Endothelial cell of umbilical vein (primary cell): ENCODE data around the gene MTFP1. TPM values are rescaled to one million over a fixed set of nuclear protein-coding genes. Genes with fewer than 3 reads are reported as not detected.

Source experiments
- BruUV-seq: library from RNA; stranded (reverse); fragments of 400-500 nt; replicated peaks from 2 replicates; lab custom pipeline; 2021; lab: Mats Ljungman, UMichigan
- CTCF ChIA-PET: fragments of 300-600, 350-600 bp; sonication (Branson Sonifier 250); formaldehyde crosslinking; loops from one replicate; lab custom pipeline; 2021; ENCODE audit warnings: antibody characterized with exemption, inconsistent platforms; lab: Charles Lee
- POLR2A ChIA-PET: fragments of 300-600, 350-600 bp; sonication (Branson Sonifier 250); formaldehyde crosslinking; loops from one replicate; lab custom pipeline; 2021; ENCODE audit warnings: antibody characterized with exemption, inconsistent platforms; lab: Charles Lee
- DNase-seq: peaks from one replicate; pipeline ENCODE4 v3.0.0-alpha.2; 2011; ENCODE audit warnings: low read depth, low spot score
- FAIRE-seq: peaks from 2 replicates; lab custom pipeline; 2011; peaks lifted over from hg19 to GRCh38; lab: Jason Lieb, UNC
- H2AFZ ChIP-seq: 2 replicates; pipeline ENCODE4 v1.6.0; 2012; ENCODE audit warnings: low read depth, low read length, control low read depth, inconsistent platforms
- H3K27ac ChIP-seq: 2 replicates; pipeline ENCODE4 v1.5.1; 2011; ENCODE audit warnings: low read depth, mild to moderate bottlenecking, control low read depth, low read length, moderate library complexity; ENCODE audit not compliant: insufficient read depth
- H3K27me3 ChIP-seq, 2 experiments: 2 replicates each; pipeline versions ENCODE4 v1.6.0 to v1.6.1; 2011; ENCODE audit warnings: low read length in 2 of 2, mixed read lengths in 1 of 2; ENCODE audit not compliant: control insufficient read depth in 2 of 2, insufficient read depth in 2 of 2
- H3K36me3 ChIP-seq, 2 experiments: 2 replicates in 1 of 2; 3 replicates in 1 of 2; pipeline ENCODE4 v1.5.1; 2011; ENCODE audit warnings: low read length in 2 of 2, mild to moderate bottlenecking in 1 of 2, moderate library complexity in 1 of 2; ENCODE audit not compliant: control insufficient read depth in 2 of 2, insufficient read depth in 2 of 2; ENCODE audit errors: extremely low read depth in 1 of 2
- H3K4me1 ChIP-seq: 3 replicates; pipeline ENCODE4 v1.5.1; 2011; ENCODE audit warnings: mild to moderate bottlenecking, low read length; ENCODE audit not compliant: control insufficient read depth, insufficient read depth; ENCODE audit errors: extremely low read depth
- H3K4me2 ChIP-seq: 2 replicates; pipeline ENCODE4 v1.6.1; 2011; ENCODE audit warnings: low read length, control low read depth, mixed read lengths; ENCODE audit not compliant: insufficient read depth
- H3K4me3 ChIP-seq, 3 experiments: fragments of 200-600 bp in 1 of 3; sonication (generic), shearing (Covaris generic) in 1 of 3; replicated peaks in 1 of 3; 2 replicates each; pipeline ENCODE4 v1.5.1; 2011 to 2016; ENCODE audit warnings: control low read depth in 3 of 3, low read length in 3 of 3, mild to moderate bottlenecking in 2 of 3, inconsistent platforms in 1 of 3, low read depth in 1 of 3, moderate library complexity in 1 of 3; ENCODE audit not compliant: insufficient read depth in 1 of 3
- H3K79me2 ChIP-seq: 2 replicates; pipeline ENCODE4 v1.6.0; 2012; ENCODE audit warnings: low read length, inconsistent platforms; ENCODE audit not compliant: control insufficient read depth, insufficient read depth
- H3K9ac ChIP-seq: replicated peaks from 2 replicates; pipeline ENCODE3; 2011; ENCODE audit warnings: low read length, control low read depth; ENCODE audit not compliant: insufficient read depth; ENCODE audit errors: extremely low read depth
- H3K9me1 ChIP-seq: replicated peaks from 3 replicates; pipeline ENCODE4 v1.6.0; 2011; ENCODE audit warnings: mild to moderate bottlenecking, low read length; ENCODE audit not compliant: control insufficient read depth, insufficient read depth; ENCODE audit errors: extremely low read depth
- H3K9me3 ChIP-seq: replicated peaks from 2 replicates; pipeline ENCODE4 v1.5.1; 2012; ENCODE audit warnings: low read length, inconsistent platforms; ENCODE audit not compliant: control insufficient read depth, insufficient read depth
- H4K20me1 ChIP-seq: replicated peaks from 2 replicates; pipeline ENCODE3; 2011; ENCODE audit warnings: mild to moderate bottlenecking, low read length; ENCODE audit not compliant: control insufficient read depth, insufficient read depth; ENCODE audit errors: extremely low read depth
- CTCF ChIP-seq, 2 donors: IDR thresholded peaks; 1 replicate in 1 of 2; 2 replicates in 1 of 2; pipeline ENCODE4 v1.5.1; 2011; ENCODE audit warnings: low read length in 2 of 2, mild to moderate bottlenecking in 2 of 2, moderate library complexity in 2 of 2, control low read depth in 1 of 2, inconsistent platforms in 1 of 2, low read depth in 1 of 2; ENCODE audit not compliant: insufficient read depth in 1 of 2; ENCODE audit errors: extremely low read depth in 1 of 2
- EZH2 ChIP-seq: IDR thresholded peaks from 2 replicates; pipeline ENCODE4 v1.6.1; 2012; ENCODE audit warnings: borderline replicate concordance, low read depth, mild to moderate bottlenecking, moderate library complexity, low read length, inconsistent platforms; ENCODE audit not compliant: severe bottlenecking
- FOS ChIP-seq: IDR thresholded peaks from 2 replicates; pipeline ENCODE4 v1.6.1; 2011; ENCODE audit warnings: mild to moderate bottlenecking, low read length, moderate library complexity, borderline replicate concordance; ENCODE audit not compliant: insufficient read depth
- POLR2A ChIP-seq: IDR thresholded peaks from 2 replicates; pipeline ENCODE4 v1.6.1; 2012; ENCODE audit warnings: low read depth, mild to moderate bottlenecking, control low read depth, low read length
- POLR2AphosphoS5 ChIP-seq: IDR thresholded peaks from 2 replicates; pipeline ENCODE4 v1.6.1; 2012; ENCODE audit warnings: low read depth, mild to moderate bottlenecking, control low read depth, low read length, moderate library complexity; ENCODE audit not compliant: insufficient read depth
- dilution Hi-C: fragments of 300-500 bp; cut with MboI; formaldehyde crosslinking; loops from one replicate; pipeline ENCODE4 v1.15.0; 2019; ENCODE audit warnings: low sequenced_read_pairs; ENCODE audit not compliant: extremely low pct_ligation_motif_present
- intact Hi-C: fragments of 100-400 bp; cut with micrococcal nuclease; formaldehyde crosslinking; loops from one replicate; pipeline ENCODE4 v1.10.0; 2022
- polyA plus RNA-seq, 4 experiments: library from polyadenylated mRNA; depleted of rRNA in 3 of 4; stranded (reverse) in 3 of 4; unstranded in 1 of 4; fragments of >200 nt; gene quantifications; 2 replicates each; pipeline versions ENCODE4 v1.2.1 to v1.2.3, GENCODE V29; 2011 to 2012; ENCODE audit warnings: missing spikeins in 1 of 4
- total RNA-seq: library from RNA; stranded (reverse); gene quantifications from 2 replicates; pipeline ENCODE4 v1.2.3, GENCODE V29; 2021

The MTFP1 gene
- total and polyA plus RNA-seq, 2 donors (not counting 3 experiments of a cell fraction or from before 2014, with no cell fraction given) = 30.3 to 41.9 TPM

- peak; percentile 52 for DNase-seq
- BruUV-seq = TSS peak; percentile 65
- peak within 1 kb of the TSS; percentile 88 for H2AFZ ChIP-seq
- no peaks in the 10 kb centered on the region for H4K20me1 ChIP-seq
- H3K9ac ChIP-seq = peak within 1 kb of the TSS; percentile 25
- no peak within 1 kb of the TSS for H3K27ac ChIP-seq
- no peaks in the 10 kb centered on the region for H3K9me1 ChIP-seq
- peaks cover 0 to 7% of the 10 kb centered on the region in 2 experiments for H3K36me3 ChIP-seq
- no peaks in the 10 kb centered on the region for H3K27me3 ChIP-seq
- peaks cover 39% of the 10 kb centered on the region for H3K79me2 ChIP-seq
- H3K4me2 ChIP-seq = peak within 1 kb of the TSS; percentile 81
- H3K4me3 ChIP-seq = peak within 1 kb of the TSS; percentile 61 to 86 (median 79)
- POLR2A ChIA-PET = interaction anchor here (0.6 to 1.8 kb wide), 5 partner anchors 12 to 34 kb away, joined by 3 to 5 read pairs (median 5); no protein-coding TSS in a partner anchor
- intact Hi-C loops = loop anchor here (1.0 kb wide), 2 partner anchors 23 to 29 kb away; no protein-coding TSS in a partner anchor
- H3K9me3 ChIP-seq = no peaks in the 10 kb centered on the region
- H3K4me1 ChIP-seq = peaks cover 16% of the 10 kb centered on the region
- TF ChIP-seq EZH2 (no peak), FOS (no peak), CTCF (IDR thresholded peaks at IDR 0.05; ENCODE audit: extremely low read depth in 1 of 2, insufficient read depth in 1 of 2, low read depth in 1 of 2, low read length in 2 of 2) (no peak), POLR2A (peak; percentile 66), POLR2AphosphoS5 (peak; percentile 54)
- dilution Hi-C loops = no loop called here
- CTCF ChIA-PET = interaction anchor here (1.2 to 5.2 kb wide), 11 partner anchors 10 to 109 kb away, joined by 3 to 52 read pairs (median 8); partner anchors contain the start of genes MTFP1 and RNF215
- peak; percentile 82 for FAIRE-seq
These were observed 28.5 kb upstream of the MTFP1 start, which contains the start of gene SEC14L2 for GRCh38 chr22:30396871-30397655. Gene SEC14L2 (plus strand): TSS chr22:30397018. CDS start chr22:30397117, 99 bp downstream.
